ENCODE measurements around the gene ADAD1.
"Not testable (repeated sequence)": the region's sequence is repeated elsewhere in the genome, so short reads cannot be mapped to it uniquely, and the experiment has no call there.

ADAD1 gene

GRCh38 chr4:122356317-122356808, 22.4 kb upstream of the ADAD1 start:
- DNase-seq (ENCODE audit: extremely low read depth, low read depth), result no peak
- TF ChIP-seq CTCF (IDR thresholded peaks at IDR 0.05; ENCODE audit: low read depth, low read length, missing control alignments), result no peak
- no peak overlapping the region for H3K4me3 ChIP-seq (replicated peaks; ENCODE audit: low read depth, low read length)

GRCh38 chr4:122360754-122361153, 18.1 kb upstream of the ADAD1 start:
- H3K4me3 ChIP-seq (replicated peaks; ENCODE audit: low read depth, low read length), result no peak overlapping the region
- DNase-seq (ENCODE audit: extremely low read depth, low read depth), result no peak
- no peak for TF ChIP-seq CTCF (IDR thresholded peaks at IDR 0.05; ENCODE audit: low read depth, low read length, missing control alignments)

DNA sequence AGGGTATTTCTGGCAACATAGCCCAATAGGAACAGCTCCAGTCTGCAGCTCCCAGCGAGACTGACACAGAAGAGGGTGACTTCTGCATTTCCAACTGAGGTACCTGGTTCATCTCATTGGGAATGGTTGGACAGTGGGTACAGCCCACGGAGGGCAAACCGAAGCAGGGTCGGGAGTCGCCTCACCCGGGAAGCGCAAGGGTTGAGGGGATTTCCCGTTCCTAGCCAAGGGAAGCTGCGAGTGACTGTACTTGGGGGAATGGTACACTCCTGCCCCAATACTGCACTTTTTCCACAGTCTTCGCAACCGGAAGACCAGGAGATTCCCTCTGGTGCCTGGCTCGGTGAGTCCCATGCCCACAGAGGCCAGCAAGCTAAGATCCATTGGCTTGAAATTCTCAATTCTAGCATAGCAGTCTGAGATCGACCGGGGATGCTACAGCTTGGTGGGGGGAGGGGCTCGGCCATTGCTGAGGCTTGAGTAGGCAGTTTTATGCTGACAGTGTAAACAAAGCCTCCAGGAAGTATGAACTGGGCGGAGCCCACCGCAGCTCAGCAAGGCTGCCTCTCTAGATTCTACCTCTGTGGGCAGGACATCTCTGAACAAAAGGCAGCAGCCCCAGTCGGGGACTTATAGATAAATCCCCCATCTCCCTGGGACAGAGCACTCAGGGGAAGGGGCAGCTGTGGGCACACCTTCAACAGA, 14.0 kb upstream of the ADAD1 start:
- no peak overlapping the region for H3K4me3 ChIP-seq (replicated peaks; ENCODE audit: low read depth, low read length)
- TF ChIP-seq CTCF (IDR thresholded peaks at IDR 0.05; ENCODE audit: low read depth, low read length, missing control alignments), result no peak
- DNase-seq (ENCODE audit: extremely low read depth, low read depth), result no peak

DNA sequence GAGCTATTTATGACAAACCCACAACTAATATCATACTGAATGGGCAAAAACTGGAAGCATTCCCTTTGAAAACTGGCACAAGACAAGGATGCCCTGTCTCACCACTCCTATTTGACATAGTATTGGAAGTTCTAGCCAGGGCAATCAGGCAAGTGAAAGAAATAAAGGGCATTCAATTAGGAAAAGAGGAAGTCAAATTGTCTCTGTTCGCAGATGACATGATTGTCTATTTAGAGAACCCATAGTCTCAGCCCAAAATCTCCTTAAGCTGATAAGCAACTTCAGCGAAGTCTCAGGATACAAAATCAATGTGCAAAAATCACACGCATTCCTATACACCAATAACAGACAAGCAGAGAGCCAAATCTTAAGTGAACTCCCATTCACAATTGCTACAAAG, 10.0 kb upstream of the ADAD1 start:
- not testable (repeated sequence) for DNase-seq (ENCODE audit: extremely low read depth, low read depth)

DNA sequence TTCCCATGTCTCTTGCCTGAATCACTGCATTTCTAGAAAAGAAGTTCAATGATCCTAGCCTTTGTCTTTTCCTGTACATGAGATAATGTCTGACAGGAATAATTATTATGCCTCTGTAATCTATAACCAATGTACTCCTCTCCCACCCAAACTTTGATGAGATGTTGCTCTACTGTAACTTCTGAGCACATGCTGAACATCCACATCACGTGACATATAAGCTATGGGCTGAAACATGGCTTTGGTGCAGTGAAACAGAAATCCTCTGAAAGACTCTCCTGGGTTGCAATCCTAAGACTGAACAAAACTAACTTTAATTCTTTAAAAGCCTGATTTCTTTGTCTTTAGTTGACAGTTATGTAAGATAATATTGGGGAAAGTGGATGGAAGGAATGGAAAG, 1.5 kb upstream of the ADAD1 start:
- TF ChIP-seq CTCF (IDR thresholded peaks at IDR 0.05; ENCODE audit: low read depth, low read length, missing control alignments), result no peak
- no peak overlapping the region for H3K4me3 ChIP-seq (replicated peaks; ENCODE audit: low read depth, low read length)
- DNase-seq (ENCODE audit: extremely low read depth, low read depth), result no peak

More for the DNA sequence above, 10.0 kb upstream of the ADAD1 start:
- H3K4me3 ChIP-seq (replicated peaks; ENCODE audit: low read depth, low read length), result not testable (repeated sequence)

DNA sequence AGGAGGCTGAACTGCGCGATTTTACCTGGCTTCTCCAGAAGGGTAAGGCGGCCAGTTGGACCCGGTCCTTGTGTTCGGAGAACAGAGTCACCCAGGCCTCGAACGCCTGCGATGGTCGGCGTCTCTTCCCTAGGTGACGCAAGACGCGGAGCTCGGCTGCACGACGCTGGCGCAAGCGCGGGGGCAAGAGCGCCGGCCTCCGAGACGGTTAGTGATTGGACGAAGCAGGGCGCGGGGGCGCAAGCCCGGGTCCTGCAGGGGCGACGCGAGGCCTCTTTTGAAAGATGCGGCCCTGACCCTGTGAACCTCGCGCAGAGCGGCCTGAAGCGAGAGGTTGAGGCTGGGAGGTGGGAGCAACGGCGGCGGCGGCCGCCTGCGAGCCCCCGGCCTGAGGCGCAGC, 428 bp downstream of the ADAD1 start:
- no peak for DNase-seq (ENCODE audit: extremely low read depth, low read depth)
- no peak overlapping the region for H3K4me3 ChIP-seq (replicated peaks; ENCODE audit: low read depth, low read length)
- no peak for TF ChIP-seq CTCF (IDR thresholded peaks at IDR 0.05; ENCODE audit: low read depth, low read length, missing control alignments)

DNA sequence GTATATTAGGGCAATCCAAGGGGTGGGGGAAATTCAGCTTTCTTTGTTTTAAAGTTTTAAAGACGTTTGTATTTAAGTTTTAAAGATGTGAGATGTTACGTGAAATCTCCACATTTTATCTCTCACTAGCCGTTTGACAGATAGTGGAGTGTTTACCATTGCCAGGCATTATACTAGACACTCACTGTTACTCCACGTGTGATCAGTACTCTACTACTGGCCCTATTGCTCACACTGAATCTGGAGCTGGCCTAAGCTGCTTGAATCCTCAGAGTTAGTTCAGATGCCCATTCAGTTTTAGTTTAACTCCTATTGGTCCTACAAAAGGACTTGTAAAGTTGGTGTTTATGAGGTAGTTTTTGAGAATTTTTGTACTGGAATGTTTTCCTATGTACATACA, 4.5 kb downstream of the ADAD1 start:
- no peak overlapping the region for H3K4me3 ChIP-seq (replicated peaks; ENCODE audit: low read depth, low read length)
- no peak for DNase-seq (ENCODE audit: extremely low read depth, low read depth)
- TF ChIP-seq CTCF (IDR thresholded peaks at IDR 0.05; ENCODE audit: low read depth, low read length, missing control alignments), result no peak
